H1 (cell line): ENCODE data around the gene STK31.

ENCODE experiments used
- CTCF ChIP-seq, 3 experiments: IDR thresholded peaks; 1 replicate in 2 of 3; 2 replicates in 1 of 3; pipeline versions ENCODE4 v1.5.1 to v1.6.1; 2011; ENCODE audit warnings: low read length in 3 of 3, mild to moderate bottlenecking in 3 of 3, inconsistent platforms in 2 of 3, low read depth in 1 of 3, moderate library complexity in 1 of 3; ENCODE audit not compliant: insufficient read depth in 1 of 3; ENCODE audit errors: control extremely low read depth in 1 of 3
- POLR2AphosphoS5 ChIP-seq: IDR thresholded peaks from 2 replicates; pipeline ENCODE4 v1.6.1; 2011; ENCODE audit warnings: low read depth, low read length
- RAD21 ChIP-seq, 2 experiments: IDR thresholded peaks in 1 of 2; conservative IDR thresholded peaks in 1 of 2; 2 replicates each; pipeline ENCODE4 v1.6.1; 2011; ENCODE audit warnings: low read depth in 2 of 2, low read length in 2 of 2, improper control_type of control experiment in 1 of 2, inconsistent platforms in 1 of 2, mild to moderate bottlenecking in 1 of 2, moderate library complexity in 1 of 2
- SP1 ChIP-seq: IDR thresholded peaks from 2 replicates; pipeline ENCODE4 v1.6.1; 2011; ENCODE audit warnings: low read depth, low read length

GRCh38 chr7:23788843-23789242 is 78.8 kb downstream of the STK31 start:
- no peak for TF ChIP-seq SP1
- no peak for TF ChIP-seq POLR2AphosphoS5
- TF ChIP-seq CTCF (IDR thresholded peaks at IDR 0.05; ENCODE audit: control extremely low read depth in 1 of 3, insufficient read depth in 1 of 3, low read depth in 1 of 3, low read length in 3 of 3), result no peak
- no peak for TF ChIP-seq RAD21 (IDR thresholded peaks at IDR 0.05 in 1 of 2, conservative IDR thresholded peaks at IDR 0.05 in 1 of 2; ENCODE audit: low read depth in 2 of 2, low read length in 2 of 2)
